HepG2 (cell line): ENCODE measurements around the gene TMEM219. TPM values are rescaled to one million over a fixed set of nuclear protein-coding genes. Genes with fewer than 3 reads are reported as not detected.
A peak's percentile ranks its signal among the peaks of the same experiment; 100 is the strongest.

Experiments
- ATAC-seq: fragments of 200-7000 bp; cut with Tn5 transposase; 3 replicates; pipeline ENCODE4 v1.9.1; 2020; ENCODE audit warnings: mild to moderate bottlenecking, moderate library complexity
- BruUV-seq: library from RNA; stranded (reverse); fragments of 400-500 nt; replicated peaks from 2 replicates; lab custom pipeline; 2021; lab: Mats Ljungman, UMichigan
- CTCF ChIA-PET: fragments of 300-600 bp; formaldehyde crosslinking; extraction: SDS; loops from one replicate; lab custom pipeline; 2021; ENCODE audit warnings: low total read pairs, inconsistent platforms, low intra/inter-chr PET ratio; lab: Yijun Ruan, JAX
- POLR2A ChIA-PET: fragments of 350-600 bp; sonication (Branson Sonifier 250); formaldehyde crosslinking; loops from one replicate; lab custom pipeline; 2020; ENCODE audit warnings: antibody characterized with exemption, inconsistent platforms; lab: Yijun Ruan, JAX
- DNase-seq: peaks from one replicate; pipeline ENCODE4 v3.0.0-alpha.2; 2015; ENCODE audit warnings: low spot score
- FAIRE-seq: peaks from 3 replicates; lab custom pipeline; 2011; peaks lifted over from hg19 to GRCh38; lab: Jason Lieb, UNC
- H2AFZ ChIP-seq: one replicate; pipeline ENCODE4 v1.6.1; 2011; ENCODE audit warnings: low read length, inconsistent platforms
- H3K27ac ChIP-seq: fragments of 300-600 bp; 3 replicates; pipeline ENCODE4 v1.8.0; 2011; ENCODE audit warnings: mixed run types, mild to moderate bottlenecking, mixed read lengths, low read length, inconsistent platforms; ENCODE audit not compliant: insufficient read depth; ENCODE audit errors: extremely low read length
- H3K27me3 ChIP-seq, 2 experiments: fragments of 200-600 bp in 1 of 2; 2 replicates in 1 of 2; 3 replicates in 1 of 2; pipeline versions ENCODE4 v1.6.0 to v1.8.0; 2011; ENCODE audit warnings: low read length in 2 of 2, mild to moderate bottlenecking in 2 of 2, moderate library complexity in 2 of 2, inconsistent platforms in 1 of 2; ENCODE audit not compliant: insufficient read depth in 2 of 2, control insufficient read depth in 1 of 2
- H3K36me3 ChIP-seq, 2 experiments: fragments of 200-600 bp in 1 of 2; replicated peaks in 1 of 2; 2 replicates in 1 of 2; 3 replicates in 1 of 2; pipeline versions ENCODE4 v1.5.1 to v1.8.0; 2011; ENCODE audit warnings: low read length in 2 of 2, inconsistent platforms in 1 of 2; ENCODE audit not compliant: insufficient read depth in 2 of 2, control insufficient read depth in 1 of 2
- H3K4me1 ChIP-seq: 2 replicates; pipeline ENCODE4 v1.5.1; 2012; ENCODE audit warnings: low read length, inconsistent platforms; ENCODE audit not compliant: insufficient read depth
- H3K4me2 ChIP-seq: 2 replicates; pipeline ENCODE4 v1.6.0; 2011; ENCODE audit warnings: low read depth, low read length, inconsistent platforms
- H3K4me3 ChIP-seq, 3 experiments: fragments of 200-600 bp in 1 of 3; sonication (generic), shearing (Covaris generic) in 1 of 3; replicated peaks in 1 of 3; 2 replicates each; pipeline ENCODE4 v1.5.1; 2011 to 2016; ENCODE audit warnings: low read length in 3 of 3, inconsistent platforms in 2 of 3, low read depth in 2 of 3, mild to moderate bottlenecking in 2 of 3, control low read depth in 1 of 3, mixed read lengths in 1 of 3; ENCODE audit not compliant: insufficient read depth in 1 of 3
- H3K79me2 ChIP-seq: one replicate; pipeline ENCODE4 v1.6.1; 2011; ENCODE audit warnings: low read length, inconsistent platforms; ENCODE audit not compliant: insufficient read depth
- H3K9ac ChIP-seq: 2 replicates; pipeline ENCODE4 v1.6.0; 2011; ENCODE audit warnings: mild to moderate bottlenecking, low read depth, low read length, inconsistent platforms; ENCODE audit not compliant: insufficient read depth
- H3K9me3 ChIP-seq: 2 replicates; pipeline ENCODE4 v1.5.1; 2012; ENCODE audit warnings: mild to moderate bottlenecking, low read length
- H4K20me1 ChIP-seq: 2 replicates; pipeline ENCODE4 v1.6.0; 2011; ENCODE audit warnings: inconsistent platforms, mild to moderate bottlenecking, low read length, moderate library complexity; ENCODE audit not compliant: insufficient read depth
- FOXJ3 ChIP-seq: sonication (generic); formaldehyde crosslinking; IDR thresholded peaks from 2 replicates; pipeline ENCODE4 v1.4.0; 2020; ENCODE audit warnings: missing genetic modification reagents, mild to moderate bottlenecking, borderline replicate concordance
- GABPA ChIP-seq, 2 experiments: IDR thresholded peaks; 2 replicates each; pipeline ENCODE4 v1.6.1; 2011 to 2016; ENCODE audit warnings: low read depth in 2 of 2, low read length in 1 of 2, missing biosample characterization in 1 of 2, missing genetic modification characterization in 1 of 2
- HDAC2 ChIP-seq: sonication (generic); formaldehyde crosslinking; IDR thresholded peaks from 2 replicates; pipeline ENCODE4 v1.4.0; 2020; ENCODE audit warnings: missing genetic modification reagents
- JUN ChIP-seq: sonication (generic); formaldehyde crosslinking; IDR thresholded peaks from 2 replicates; pipeline ENCODE4 v1.4.0; 2020; ENCODE audit warnings: mild to moderate bottlenecking, missing genetic modification reagents
- KDM5B ChIP-seq: sonication (generic); formaldehyde crosslinking; IDR thresholded peaks from 2 replicates; pipeline ENCODE4 v1.4.0; 2020; ENCODE audit warnings: missing genetic modification reagents, mild to moderate bottlenecking, borderline replicate concordance
- PITX1 ChIP-seq: sonication (generic); formaldehyde crosslinking; IDR thresholded peaks from 2 replicates; pipeline ENCODE4 v1.5.1; 2020; ENCODE audit warnings: mild to moderate bottlenecking, missing genetic modification reagents
- RBAK ChIP-seq: sonication (generic); formaldehyde crosslinking; IDR thresholded peaks from 2 replicates; pipeline ENCODE4 v1.5.1; 2020; ENCODE audit warnings: mild to moderate bottlenecking, missing genetic modification reagents
- SIN3B ChIP-seq: fragments of 150-350 bp; IDR thresholded peaks from 2 replicates; pipeline ENCODE4 v1.6.1; 2014; ENCODE audit warnings: low read length
- TARDBP ChIP-seq: sonication (generic); formaldehyde crosslinking; IDR thresholded peaks from 2 replicates; pipeline ENCODE4 v1.8.0; 2022; ENCODE audit warnings: mild to moderate bottlenecking, missing genetic modification reagents
- TOE1 ChIP-seq: sonication (generic); formaldehyde crosslinking; IDR thresholded peaks from 2 replicates; pipeline ENCODE4 v1.4.0; 2020; ENCODE audit warnings: mild to moderate bottlenecking, missing genetic modification reagents
- YY1 ChIP-seq: IDR thresholded peaks from 2 replicates; pipeline ENCODE4 v1.6.1; 2011; ENCODE audit warnings: low read length, low read depth, moderate library complexity, mild to moderate bottlenecking; ENCODE audit not compliant: insufficient read depth, insufficient replicate concordance
- ZFX ChIP-seq: sonication (generic); formaldehyde crosslinking; IDR thresholded peaks from 2 replicates; pipeline ENCODE4 v1.4.0; 2020; ENCODE audit warnings: mild to moderate bottlenecking, low read depth, missing genetic modification reagents, moderate library complexity
- ZNF10 ChIP-seq: sonication (generic); formaldehyde crosslinking; IDR thresholded peaks from 2 replicates; pipeline ENCODE4 v1.4.0; 2020; ENCODE audit warnings: mild to moderate bottlenecking, low read depth, missing genetic modification reagents, borderline replicate concordance
- ZNF451 ChIP-seq: sonication (generic); formaldehyde crosslinking; IDR thresholded peaks from 2 replicates; pipeline ENCODE4 v1.5.0; 2020; ENCODE audit warnings: mild to moderate bottlenecking, missing genetic modification reagents
- ZNF563 ChIP-seq: sonication (generic); formaldehyde crosslinking; IDR thresholded peaks from 2 replicates; pipeline ENCODE4 v1.8.0; 2022; ENCODE audit warnings: mild to moderate bottlenecking, moderate library complexity, missing genetic modification reagents
- ZNF788 ChIP-seq: sonication (generic); formaldehyde crosslinking; IDR thresholded peaks from 2 replicates; pipeline ENCODE4 v1.5.0; 2020; ENCODE audit warnings: mild to moderate bottlenecking, missing genetic modification reagents, borderline replicate concordance
- ZSCAN25 ChIP-seq: sonication (generic); formaldehyde crosslinking; IDR thresholded peaks from 2 replicates; pipeline ENCODE4 v1.8.0; 2022; ENCODE audit warnings: mild to moderate bottlenecking, missing genetic modification reagents
- WGBS: methylation state at CpG from one replicate; pipeline ENCODE4 v1.1.6; 2017; ENCODE audit warnings: low lambda C conversion rate; 5-methylcytosine and 5-hydroxymethylcytosine counted together
- in situ Hi-C: cut with HindIII; loops from 2 replicates; pipeline ENCODE4 v1.10.0; 2017; ENCODE audit warnings: low pct_unique_long_range_greater_than_20kb; ENCODE audit not compliant: extremely low pct_ligation_motif_present
- intact Hi-C: fragments of 100-400 bp; cut with micrococcal nuclease; formaldehyde crosslinking; loops from one replicate; pipeline ENCODE4 v1.10.0; 2022; ENCODE audit not compliant: unreplicated experiment
- polyA plus RNA-seq, 8 experiments: library from polyadenylated mRNA; depleted of rRNA in 3 of 8; stranded (reverse) in 7 of 8; unstranded in 1 of 8; fragments of >200 nt; fragmentation: Illumina TruSeq in 4 of 8; extraction: Trizol in 4 of 8; gene quantifications; 2 replicates each; pipeline versions ENCODE4 v1.2.1 to v1.2.3, GENCODE V29; 2011 to 2016; ENCODE audit warnings: low read depth in 4 of 8, missing spikeins in 1 of 8, mixed read lengths in 1 of 8; ENCODE audit not compliant: insufficient read depth in 1 of 8
- total RNA-seq, 5 experiments: library from RNA; depleted of rRNA; stranded (reverse); fragments of >200 nt; fragmentation: Illumina TruSeq; extraction: Trizol; gene quantifications; 2 replicates each; pipeline ENCODE4 v1.2.3, GENCODE V29; 2016; ENCODE audit warnings: low read depth in 1 of 5
- TF ChIP-seq, protein P1 (sequence below): sonication (generic); formaldehyde crosslinking; IDR thresholded peaks from 2 replicates; pipeline ENCODE4 v1.8.0; 2022; ENCODE audit warnings: missing genetic modification reagents, low read depth, mild to moderate bottlenecking, borderline replicate concordance
- TF ChIP-seq, protein P2 (sequence below): sonication (generic); formaldehyde crosslinking; IDR thresholded peaks from 2 replicates; pipeline ENCODE4 v1.8.1; 2023; ENCODE audit warnings: mild to moderate bottlenecking, missing genetic modification reagents

TMEM219 gene
- total and polyA plus RNA-seq, 2 of the 13 experiments (the other 11 are each of a cell fraction or from before 2014, with no cell fraction given): 105 to 115 TPM

DNA sequence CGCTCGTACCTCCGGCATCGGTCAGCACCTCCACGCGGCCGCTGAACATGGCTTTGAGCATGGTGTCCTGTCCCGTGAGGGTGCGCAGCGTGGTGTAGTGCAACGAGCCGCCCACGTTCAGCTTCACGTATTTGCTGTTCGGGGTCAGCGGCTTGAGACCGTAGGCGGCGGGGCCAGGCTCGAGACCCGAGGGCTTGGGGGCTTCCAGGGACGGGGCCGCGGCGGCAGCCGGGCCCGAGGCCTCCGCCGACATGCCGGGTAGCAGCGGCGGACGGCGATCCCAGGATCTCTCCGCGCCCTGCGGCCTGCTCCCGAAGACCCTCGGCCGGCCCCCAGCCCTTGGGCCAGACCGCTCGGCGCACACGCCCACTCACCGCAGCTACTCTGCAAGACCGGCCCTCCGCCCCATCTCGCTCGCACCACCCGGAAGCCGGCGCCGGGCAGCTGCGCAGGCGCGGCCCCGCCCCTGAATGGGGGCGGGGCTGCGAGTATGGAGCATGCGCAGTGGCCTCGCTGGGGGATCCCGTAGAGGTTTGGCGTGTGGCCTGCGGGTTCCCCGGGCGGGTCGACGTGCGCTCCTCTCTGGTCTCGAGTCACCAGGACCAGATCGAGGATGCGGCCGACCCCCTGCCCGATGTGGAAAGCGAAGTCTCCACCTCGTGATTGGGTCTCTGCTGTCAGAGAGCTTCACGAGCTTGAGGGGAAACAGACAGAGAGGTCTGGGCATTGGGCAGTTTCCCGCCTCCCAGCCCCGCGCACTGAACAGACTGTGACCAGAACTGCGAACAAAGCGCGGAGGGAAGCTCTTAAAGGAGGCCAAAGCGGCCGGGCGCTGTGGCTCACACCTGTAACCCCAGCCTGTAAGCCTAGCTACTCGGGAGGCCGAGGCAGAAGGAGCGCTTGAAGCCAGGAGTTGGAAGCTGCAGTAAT is 35.8 kb upstream of the TMEM219 start, which contains the start of gene KCTD13 (continued):
- TF ChIP-seq SIN3B: no peak
- TF ChIP-seq FOXJ3: peak; percentile 68; the same call in 1 of the 2 replicates

- DNase-seq (peak; percentile 35), FAIRE-seq (peak; percentile 42), ATAC-seq (peak; percentile 59)
- Histone ChIP-seq H4K20me1 (no peaks in the 10 kb centered on the region), H3K27ac (peak overlapping the region; percentile 77), H3K79me2 (peaks cover 13% of the 10 kb centered on the region), H3K4me1 (peaks cover 31% of the 10 kb centered on the region), H3K27me3 (no peaks in the 10 kb centered on the region), H3K9ac (peak overlapping the region; percentile 83), H3K36me3 (peaks cover 0 to 12% of the 10 kb centered on the region in 2 experiments; a peak in 2 of 5 replicates), H3K9me3 (no peaks in the 10 kb centered on the region), H2AFZ (peak overlapping the region; percentile 55), H3K4me3 (peak overlapping the region; percentile 68 to 96 (median 87)), H3K4me2 (peak overlapping the region; percentile 98)
- WGBS: under 1% methylated on average over 12 of the region's 12 CpGs
- ChIA-PET CTCF (no interaction called here), POLR2A (interaction anchor here (0.6 to 4.3 kb wide), 22 partner anchors 11 to 247 kb away, joined by 3 to 68 read pairs (median 6); partner anchors contain the start of genes ALDOA, ASPHD1, CDIPT and PAGR1)
- TSS peak; percentile 83 for BruUV-seq
- intact Hi-C loops: loop anchor here (1.0 to 5.0 kb wide), 2 partner anchors 36 to 47 kb away; partner anchors contain the start of genes TAOK2 and TMEM219
- in situ Hi-C loops: loop anchor here (5.0 kb wide), 1 partner anchor 36 kb away; the partner anchor contains the start of gene TMEM219
- TF ChIP-seq ZNF563 (no peak), JUN (no peak), YY1 (peak; percentile 13), ZNF10 (CRISPR knock-in tag) (peak; percentile 15; the same call in 1 of the 2 replicates), ZNF451 (CRISPR knock-in tag) (0 out of 2 replicates have a peak, but pooled peaks have one; percentile 6), GABPA (IDR thresholded peaks at IDR 0.05; ENCODE audit: low read depth, low read length) (no peak), GABPA (CRISPR knock-in tag; IDR thresholded peaks at IDR 0.05; ENCODE audit: low read depth) (no peak), ZSCAN25 (CRISPR knock-in tag) (peak; percentile 55; the same call in 1 of the 2 replicates), RBAK (0 out of 2 replicates have a peak, but pooled peaks have one; percentile 12), ZFX (no peak), TOE1 (no peak), ZNF788 (CRISPR knock-in tag) (peak; percentile 1; the same call in 1 of the 2 replicates), TARDBP (CRISPR knock-in tag) (no peak), PITX1 (no peak), KDM5B (0 out of 2 replicates have a peak, but pooled peaks have one; percentile 9), HDAC2 (CRISPR knock-in tag) (peak; percentile 2; the same call in 1 of the 2 replicates)
- TF ChIP-seq, protein P1, sequence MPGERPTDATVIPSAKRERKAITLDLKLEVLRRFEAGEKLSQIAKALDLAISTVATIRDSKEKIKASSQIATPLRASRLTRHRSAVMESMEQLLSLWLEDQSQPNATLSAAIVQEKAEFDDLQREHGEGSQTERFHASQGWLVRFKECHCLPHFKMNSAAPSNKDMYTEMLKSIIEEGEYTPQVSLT (CRISPR knock-in tag): no peak
- TF ChIP-seq, protein P2, sequence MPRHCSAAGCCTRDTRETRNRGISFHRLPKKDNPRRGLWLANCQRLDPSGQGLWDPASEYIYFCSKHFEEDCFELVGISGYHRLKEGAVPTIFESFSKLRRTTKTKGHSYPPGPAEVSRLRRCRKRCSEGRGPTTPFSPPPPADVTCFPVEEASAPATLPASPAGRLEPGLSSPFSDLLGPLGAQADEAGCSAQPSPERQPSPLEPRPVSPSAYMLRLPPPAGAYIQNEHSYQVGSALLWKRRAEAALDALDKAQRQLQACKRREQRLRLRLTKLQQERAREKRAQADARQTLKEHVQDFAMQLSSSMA (CRISPR knock-in tag): 0 out of 2 replicates have a peak, but pooled peaks have one; percentile 7
Measured at GRCh38 chr16:29926711-29927052, 35.2 kb upstream of the TMEM219 start.
